C4-2B (cell line): ENCODE data around the gene CD300LG.

Source experiments
- ZFX ChIP-seq: fragments of 450-650 bp; IDR thresholded peaks from 2 replicates; pipeline ENCODE4 v1.6.1; 2017
- TF ChIP-seq, protein P1 (sequence below): fragments of 450-650 bp; conservative IDR thresholded peaks from 2 replicates; pipeline ENCODE4 v1.5.1; 2017; ENCODE audit warnings: mild to moderate bottlenecking

DNA sequence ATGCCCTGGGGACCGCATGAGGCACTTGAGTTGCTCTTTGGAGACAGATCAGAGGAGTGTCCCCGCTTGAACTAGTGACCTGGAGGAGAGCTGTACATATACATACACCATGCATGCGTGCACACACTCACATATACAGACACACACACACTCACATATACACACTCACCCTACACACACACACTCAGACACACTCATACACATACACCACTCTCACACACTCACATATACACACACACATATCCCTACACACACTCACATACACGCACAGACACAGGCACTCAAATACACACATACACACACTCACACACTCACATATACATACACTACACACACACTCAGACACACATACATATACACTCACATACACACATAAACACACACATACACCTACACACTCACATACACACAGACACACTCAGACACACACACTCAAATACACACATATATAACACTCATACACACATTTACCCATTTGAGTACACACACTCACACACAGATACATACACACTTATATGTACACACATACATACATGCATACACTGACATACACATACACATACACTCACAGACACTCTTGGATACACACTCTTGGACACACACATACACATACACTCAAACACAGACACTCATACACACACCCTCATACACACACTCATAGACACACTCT is 65.8 kb downstream of the CD300LG start:
- TF ChIP-seq, protein P1, sequence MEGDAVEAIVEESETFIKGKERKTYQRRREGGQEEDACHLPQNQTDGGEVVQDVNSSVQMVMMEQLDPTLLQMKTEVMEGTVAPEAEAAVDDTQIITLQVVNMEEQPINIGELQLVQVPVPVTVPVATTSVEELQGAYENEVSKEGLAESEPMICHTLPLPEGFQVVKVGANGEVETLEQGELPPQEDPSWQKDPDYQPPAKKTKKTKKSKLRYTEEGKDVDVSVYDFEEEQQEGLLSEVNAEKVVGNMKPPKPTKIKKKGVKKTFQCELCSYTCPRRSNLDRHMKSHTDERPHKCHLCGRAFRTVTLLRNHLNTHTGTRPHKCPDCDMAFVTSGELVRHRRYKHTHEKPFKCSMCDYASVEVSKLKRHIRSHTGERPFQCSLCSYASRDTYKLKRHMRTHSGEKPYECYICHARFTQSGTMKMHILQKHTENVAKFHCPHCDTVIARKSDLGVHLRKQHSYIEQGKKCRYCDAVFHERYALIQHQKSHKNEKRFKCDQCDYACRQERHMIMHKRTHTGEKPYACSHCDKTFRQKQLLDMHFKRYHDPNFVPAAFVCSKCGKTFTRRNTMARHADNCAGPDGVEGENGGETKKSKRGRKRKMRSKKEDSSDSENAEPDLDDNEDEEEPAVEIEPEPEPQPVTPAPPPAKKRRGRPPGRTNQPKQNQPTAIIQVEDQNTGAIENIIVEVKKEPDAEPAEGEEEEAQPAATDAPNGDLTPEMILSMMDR, result no peak
- no peak for TF ChIP-seq ZFX
